WTC11 (cell line): Measurements from ENCODE around the gene ARHGEF28. TPM values are rescaled to one million over a fixed set of nuclear protein-coding genes. Genes with fewer than 3 reads are reported as not detected.

Source experiments
- ATAC-seq: fragments of 200-7000 bp; cut with Tn5 transposase; 2 replicates; pipeline ENCODE4 v1.10.0; 2021; ENCODE audit warnings: mild to moderate bottlenecking, moderate library complexity
- CTCF ChIA-PET: fragments of 300-600 bp; sonication (Branson Sonifier 250); formaldehyde crosslinking; loops from one replicate; lab custom pipeline; 2021; ENCODE audit warnings: antibody characterized with exemption; lab: Charles Lee
- POLR2A ChIA-PET: fragments of 350-600 bp; sonication (Branson Sonifier 250); formaldehyde crosslinking; loops from one replicate; lab custom pipeline; 2021; ENCODE audit warnings: antibody characterized with exemption; lab: Charles Lee
- DNase-seq: peaks from one replicate; pipeline ENCODE4 v3.0.0; 2021; ENCODE audit warnings: low spot score
- H3K27ac Mint-ChIP-seq: 2 replicates; pipeline ENCODE4 v1.8.0; 2021; ENCODE audit warnings: mixed read lengths
- H3K27me3 Mint-ChIP-seq: 2 replicates; pipeline ENCODE4 v1.8.0; 2021; ENCODE audit warnings: low read depth, mild to moderate bottlenecking, moderate library complexity, mixed read lengths
- H3K36me3 Mint-ChIP-seq: 2 replicates; pipeline ENCODE4 v1.8.0; 2021; ENCODE audit warnings: mixed read lengths
- H3K4me1 Mint-ChIP-seq: 2 replicates; pipeline ENCODE4 v1.8.0; 2022; ENCODE audit warnings: mixed read lengths
- H3K4me3 Mint-ChIP-seq: 2 replicates; pipeline ENCODE4 v1.8.0; 2021; ENCODE audit warnings: mild to moderate bottlenecking, moderate library complexity, mixed read lengths
- H3K9me3 Mint-ChIP-seq: 2 replicates; pipeline ENCODE4 v1.8.0; 2021; ENCODE audit warnings: mixed read lengths
- AFF4 ChIP-seq: sonication (generic); formaldehyde crosslinking; IDR thresholded peaks from 2 replicates; pipeline ENCODE4 v1.8.1; 2023; ENCODE audit warnings: mild to moderate bottlenecking, missing genetic modification reagents, borderline replicate concordance
- ARID4B ChIP-seq: sonication (generic); formaldehyde crosslinking; IDR thresholded peaks from 2 replicates; pipeline ENCODE4 v1.8.0; 2023; ENCODE audit warnings: missing genetic modification reagents, mild to moderate bottlenecking, borderline replicate concordance
- ELF4 ChIP-seq: sonication (generic); formaldehyde crosslinking; IDR thresholded peaks from 2 replicates; pipeline ENCODE4 v1.8.1; 2022; ENCODE audit warnings: low read depth, mild to moderate bottlenecking, moderate library complexity, missing genetic modification reagents
- KAT7 ChIP-seq: sonication (generic); formaldehyde crosslinking; IDR thresholded peaks from 2 replicates; pipeline ENCODE4 v1.8.1; 2023; ENCODE audit warnings: missing genetic modification reagents, mild to moderate bottlenecking, borderline replicate concordance
- SMAD3 ChIP-seq: sonication (generic); formaldehyde crosslinking; IDR thresholded peaks from 2 replicates; pipeline ENCODE4 v1.8.0; 2022; ENCODE audit warnings: missing genetic modification reagents, mild to moderate bottlenecking, borderline replicate concordance
- ZNF121 ChIP-seq: sonication (generic); formaldehyde crosslinking; IDR thresholded peaks from 2 replicates; pipeline ENCODE4 v1.8.0; 2023; ENCODE audit warnings: missing genetic modification reagents
- ZNF219 ChIP-seq: sonication (generic); formaldehyde crosslinking; IDR thresholded peaks from 2 replicates; pipeline ENCODE4 v1.8.0; 2023; ENCODE audit warnings: missing genetic modification reagents, mild to moderate bottlenecking, borderline replicate concordance
- ZNF416 ChIP-seq: fragments of 250-450 bp; sonication (Bioruptor Pico); IDR thresholded peaks from 2 replicates; pipeline ENCODE4 v1.9.0; 2021; ENCODE audit warnings: mild to moderate bottlenecking, inconsistent platforms
- total RNA-seq: library from RNA; stranded (reverse); gene quantifications from 3 replicates; pipeline ENCODE4 v1.2.3, GENCODE V29; 2021
- TF ChIP-seq, protein P1 (sequence below): sonication (generic); formaldehyde crosslinking; IDR thresholded peaks from 2 replicates; pipeline ENCODE4 v1.8.0; 2022; ENCODE audit warnings: mild to moderate bottlenecking, missing genetic modification reagents
- TF ChIP-seq, protein P2 (sequence below): fragments of 250-450 bp; sonication (Bioruptor Pico); IDR thresholded peaks from 2 replicates; pipeline ENCODE4 v1.9.0; 2021; ENCODE audit warnings: mild to moderate bottlenecking, borderline replicate concordance
- TF ChIP-seq, protein P3 (sequence below): fragments of 250-450 bp; sonication (Bioruptor Pico); IDR thresholded peaks from 2 replicates; pipeline ENCODE4 v1.9.0; 2021; ENCODE audit warnings: mild to moderate bottlenecking

ARHGEF28 gene
- total RNA-seq, 1 experiment from 2014 or later, result 0.96 TPM

DNA sequence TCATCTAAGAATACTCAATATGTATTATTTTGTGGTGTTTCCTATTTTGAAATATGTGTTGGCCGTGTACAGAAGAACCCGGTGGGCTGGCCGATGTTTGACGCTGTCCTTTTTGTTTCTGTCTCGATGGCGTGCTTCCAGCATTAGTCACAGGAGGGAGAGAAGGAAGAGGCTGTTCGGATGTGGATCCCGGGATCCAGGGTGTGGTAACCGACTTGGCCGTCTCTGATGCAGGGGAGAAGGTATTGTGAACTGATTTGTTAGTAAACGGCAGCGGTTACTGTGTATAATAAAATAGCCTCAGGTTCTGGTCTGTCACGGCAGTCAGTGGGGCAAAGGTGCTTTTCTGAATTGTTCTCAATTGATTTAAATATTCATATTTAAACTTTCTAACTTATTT, 275.0 kb downstream of the ARHGEF28 start (continued):
- TF ChIP-seq AFF4 (CRISPR knock-in tag), result no peak
- TF ChIP-seq, protein P1, sequence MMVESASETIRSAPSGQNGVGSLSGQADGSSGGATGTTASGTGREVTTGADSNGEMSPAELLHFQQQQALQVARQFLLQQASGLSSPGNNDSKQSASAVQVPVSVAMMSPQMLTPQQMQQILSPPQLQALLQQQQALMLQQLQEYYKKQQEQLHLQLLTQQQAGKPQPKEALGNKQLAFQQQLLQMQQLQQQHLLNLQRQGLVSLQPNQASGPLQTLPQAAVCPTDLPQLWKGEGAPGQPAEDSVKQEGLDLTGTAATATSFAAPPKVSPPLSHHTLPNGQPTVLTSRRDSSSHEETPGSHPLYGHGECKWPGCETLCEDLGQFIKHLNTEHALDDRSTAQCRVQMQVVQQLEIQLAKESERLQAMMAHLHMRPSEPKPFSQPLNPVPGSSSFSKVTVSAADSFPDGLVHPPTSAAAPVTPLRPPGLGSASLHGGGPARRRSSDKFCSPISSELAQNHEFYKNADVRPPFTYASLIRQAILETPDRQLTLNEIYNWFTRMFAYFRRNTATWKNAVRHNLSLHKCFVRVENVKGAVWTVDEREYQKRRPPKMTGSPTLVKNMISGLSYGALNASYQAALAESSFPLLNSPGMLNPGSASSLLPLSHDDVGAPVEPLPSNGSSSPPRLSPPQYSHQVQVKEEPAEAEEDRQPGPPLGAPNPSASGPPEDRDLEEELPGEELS, result no peak
- TF ChIP-seq, protein P2, sequence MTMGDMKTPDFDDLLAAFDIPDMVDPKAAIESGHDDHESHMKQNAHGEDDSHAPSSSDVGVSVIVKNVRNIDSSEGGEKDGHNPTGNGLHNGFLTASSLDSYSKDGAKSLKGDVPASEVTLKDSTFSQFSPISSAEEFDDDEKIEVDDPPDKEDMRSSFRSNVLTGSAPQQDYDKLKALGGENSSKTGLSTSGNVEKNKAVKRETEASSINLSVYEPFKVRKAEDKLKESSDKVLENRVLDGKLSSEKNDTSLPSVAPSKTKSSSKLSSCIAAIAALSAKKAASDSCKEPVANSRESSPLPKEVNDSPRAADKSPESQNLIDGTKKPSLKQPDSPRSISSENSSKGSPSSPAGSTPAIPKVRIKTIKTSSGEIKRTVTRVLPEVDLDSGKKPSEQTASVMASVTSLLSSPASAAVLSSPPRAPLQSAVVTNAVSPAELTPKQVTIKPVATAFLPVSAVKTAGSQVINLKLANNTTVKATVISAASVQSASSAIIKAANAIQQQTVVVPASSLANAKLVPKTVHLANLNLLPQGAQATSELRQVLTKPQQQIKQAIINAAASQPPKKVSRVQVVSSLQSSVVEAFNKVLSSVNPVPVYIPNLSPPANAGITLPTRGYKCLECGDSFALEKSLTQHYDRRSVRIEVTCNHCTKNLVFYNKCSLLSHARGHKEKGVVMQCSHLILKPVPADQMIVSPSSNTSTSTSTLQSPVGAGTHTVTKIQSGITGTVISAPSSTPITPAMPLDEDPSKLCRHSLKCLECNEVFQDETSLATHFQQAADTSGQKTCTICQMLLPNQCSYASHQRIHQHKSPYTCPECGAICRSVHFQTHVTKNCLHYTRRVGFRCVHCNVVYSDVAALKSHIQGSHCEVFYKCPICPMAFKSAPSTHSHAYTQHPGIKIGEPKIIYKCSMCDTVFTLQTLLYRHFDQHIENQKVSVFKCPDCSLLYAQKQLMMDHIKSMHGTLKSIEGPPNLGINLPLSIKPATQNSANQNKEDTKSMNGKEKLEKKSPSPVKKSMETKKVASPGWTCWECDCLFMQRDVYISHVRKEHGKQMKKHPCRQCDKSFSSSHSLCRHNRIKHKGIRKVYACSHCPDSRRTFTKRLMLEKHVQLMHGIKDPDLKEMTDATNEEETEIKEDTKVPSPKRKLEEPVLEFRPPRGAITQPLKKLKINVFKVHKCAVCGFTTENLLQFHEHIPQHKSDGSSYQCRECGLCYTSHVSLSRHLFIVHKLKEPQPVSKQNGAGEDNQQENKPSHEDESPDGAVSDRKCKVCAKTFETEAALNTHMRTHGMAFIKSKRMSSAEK, result no peak
- TF ChIP-seq, all 79 proteins: peak for 0

DNA sequence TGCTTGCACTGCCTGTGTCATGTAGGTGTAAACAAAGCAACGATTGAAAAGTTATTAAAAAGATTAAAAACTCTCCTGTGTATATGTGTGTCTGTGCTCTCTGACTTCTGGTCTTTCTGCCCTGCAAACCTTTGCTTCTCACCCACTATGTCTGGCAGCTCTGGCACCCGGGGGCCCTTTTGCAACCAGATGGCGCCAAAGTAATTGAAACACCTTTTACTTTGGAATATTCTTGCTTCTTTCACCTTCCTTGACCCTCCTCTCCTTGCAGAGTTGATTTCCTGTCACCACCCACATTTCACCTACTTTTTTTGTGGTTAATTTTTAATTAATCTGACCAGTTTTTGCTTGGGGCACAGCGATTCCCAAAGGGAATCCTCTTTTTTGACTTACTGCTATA, 275.5 kb downstream of the ARHGEF28 start:
- Mint-ChIP-seq H3K4me1 (0 out of 2 replicates have a peak, but pooled peaks cover 3% of the 10 kb centered on the region), H3K9me3 (peaks cover 7% of the 10 kb centered on the region; the same call in 1 of the 2 replicates), H3K27ac (no peak overlapping the region), H3K27me3 (no peaks in the 10 kb centered on the region), H3K4me3 (no peak overlapping the region), H3K36me3 (no peaks in the 10 kb centered on the region)
- peak; percentile 36; the same call in 1 of the 2 replicates for ATAC-seq
- ChIA-PET POLR2A (no interaction called here), CTCF (interaction anchor here (1.0 to 1.3 kb wide), 3 partner anchors 9 to 116 kb away, joined by 3 to 4 read pairs (median 3); no protein-coding TSS in a partner anchor)
- DNase-seq, result no peak
- TF ChIP-seq ZNF121 (CRISPR knock-in tag) (no peak), KAT7 (no peak), SMAD3 (CRISPR knock-in tag) (no peak), ELF4 (CRISPR knock-in tag) (no peak)

- Mint-ChIP-seq H3K27me3 (no peaks in the 10 kb centered on the region), H3K36me3 (no peaks in the 10 kb centered on the region), H3K4me3 (no peak overlapping the region), H3K4me1 (0 out of 2 replicates have a peak, but pooled peaks cover 3% of the 10 kb centered on the region), H3K9me3 (peaks cover 14% of the 10 kb centered on the region), H3K27ac (no peak overlapping the region)
- no peak for ATAC-seq
- DNase-seq, result no peak
- CTCF ChIA-PET, result interaction anchor here (0.6 to 1.5 kb wide), 10 partner anchors 11 to 771 kb away, joined by 3 to 8 read pairs (median 3); no protein-coding TSS in a partner anchor
- POLR2A ChIA-PET, result no interaction called here
- TF ChIP-seq, protein P3, sequence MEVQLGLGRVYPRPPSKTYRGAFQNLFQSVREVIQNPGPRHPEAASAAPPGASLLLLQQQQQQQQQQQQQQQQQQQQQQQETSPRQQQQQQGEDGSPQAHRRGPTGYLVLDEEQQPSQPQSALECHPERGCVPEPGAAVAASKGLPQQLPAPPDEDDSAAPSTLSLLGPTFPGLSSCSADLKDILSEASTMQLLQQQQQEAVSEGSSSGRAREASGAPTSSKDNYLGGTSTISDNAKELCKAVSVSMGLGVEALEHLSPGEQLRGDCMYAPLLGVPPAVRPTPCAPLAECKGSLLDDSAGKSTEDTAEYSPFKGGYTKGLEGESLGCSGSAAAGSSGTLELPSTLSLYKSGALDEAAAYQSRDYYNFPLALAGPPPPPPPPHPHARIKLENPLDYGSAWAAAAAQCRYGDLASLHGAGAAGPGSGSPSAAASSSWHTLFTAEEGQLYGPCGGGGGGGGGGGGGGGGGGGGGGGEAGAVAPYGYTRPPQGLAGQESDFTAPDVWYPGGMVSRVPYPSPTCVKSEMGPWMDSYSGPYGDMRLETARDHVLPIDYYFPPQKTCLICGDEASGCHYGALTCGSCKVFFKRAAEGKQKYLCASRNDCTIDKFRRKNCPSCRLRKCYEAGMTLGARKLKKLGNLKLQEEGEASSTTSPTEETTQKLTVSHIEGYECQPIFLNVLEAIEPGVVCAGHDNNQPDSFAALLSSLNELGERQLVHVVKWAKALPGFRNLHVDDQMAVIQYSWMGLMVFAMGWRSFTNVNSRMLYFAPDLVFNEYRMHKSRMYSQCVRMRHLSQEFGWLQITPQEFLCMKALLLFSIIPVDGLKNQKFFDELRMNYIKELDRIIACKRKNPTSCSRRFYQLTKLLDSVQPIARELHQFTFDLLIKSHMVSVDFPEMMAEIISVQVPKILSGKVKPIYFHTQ (CRISPR knock-in tag), result no peak
- TF ChIP-seq ARID4B (CRISPR knock-in tag) (no peak), ZNF416 (no peak), ZNF219 (CRISPR knock-in tag) (no peak)
Observed at GRCh38 chr5:73902327-73903051, 276.5 kb downstream of the ARHGEF28 start.
